Colonic mucosa (tissue), 4 donors: ENCODE measurements around the gene KLF7. TPM values are rescaled to one million over a fixed set of nuclear protein-coding genes. Genes with fewer than 3 reads are reported as not detected.
"Not testable (repeated sequence)": the region's sequence is repeated elsewhere in the genome, so short reads cannot be mapped to it uniquely, and the experiment has no call there.

Experiments used
- DNase-seq: peaks from one replicate; pipeline ENCODE4 v3.0.0-alpha.2; 2020
- H3K27ac ChIP-seq: fragments of 200-600 bp; one replicate; pipeline ENCODE4 v1.8.0; 2021
- H3K27me3 ChIP-seq: fragments of 200-600 bp; one replicate; pipeline ENCODE4 v1.8.0; 2021
- H3K36me3 ChIP-seq: fragments of 200-600 bp; one replicate; pipeline ENCODE4 v1.8.0; 2021
- H3K4me1 ChIP-seq: fragments of 200-600 bp; one replicate; pipeline ENCODE4 v1.8.0; 2021; ENCODE audit warnings: mild to moderate bottlenecking
- H3K4me3 ChIP-seq: fragments of 200-600 bp; one replicate; pipeline ENCODE4 v1.8.0; 2021
- H3K9ac ChIP-seq, 2 donors: one replicate each; pipeline ENCODE4 v1.7.0; 2013; ENCODE audit warnings: control low read depth in 2 of 2, low read depth in 2 of 2, low read length in 2 of 2
- H3K9me3 ChIP-seq: fragments of 200-600 bp; one replicate; pipeline ENCODE4 v1.8.0; 2021
- CTCF ChIP-seq: fragments of 200-600 bp; IDR thresholded peaks from one replicate; pipeline ENCODE4 v1.8.0; 2022; ENCODE audit warnings: antibody characterized with exemption, mild to moderate bottlenecking
- intact Hi-C: fragments of 100-400 bp; cut with DNase I; formaldehyde crosslinking; loops from one replicate; pipeline ENCODE4 v1.14.1; 2022
- microRNA-seq: library from miRNA; unstranded; fragments of <30 nt; microRNA quantifications from one replicate; pipeline ENCODE4, GENCODE V29; 2019
- total RNA-seq, 2 donors: library from RNA; stranded (reverse); fragmentation: NEBNext Ultra II Directional in 1 of 2; extraction: Animal tissue kit (Norgen Biotek cat#: 25700) in 1 of 2; gene quantifications; one replicate each; pipeline ENCODE4 v1.2.1, GENCODE V29; 2021
- donor health status: healthy.
- donor health status: DM: no; HTN: no; CAD: no.
- donor health status: DM: no; HTN: no; CAD: no.

The KLF7 gene
- total RNA-seq, 2 donors from 2014 or later = 4.7 to 12.9 TPM

GRCh38 chr2:207038299-207038698 lies 127.4 kb downstream of the KLF7 start:
- Histone ChIP-seq H3K27ac (no peak overlapping the region), H3K27me3 (no peaks in the 10 kb centered on the region), H3K4me3 (no peak overlapping the region), H3K9ac (no peak overlapping the region), H3K36me3 (no peaks in the 10 kb centered on the region), H3K4me1 (no peaks in the 10 kb centered on the region), H3K9me3 (no peaks in the 10 kb centered on the region)
- TF ChIP-seq CTCF = no peak
- intact Hi-C loops = no loop called here
- no peak for DNase-seq

- no peak overlapping the region for H3K9ac ChIP-seq
- no peaks in the 10 kb centered on the region for H3K36me3 ChIP-seq
- no peaks in the 10 kb centered on the region for H3K27me3 ChIP-seq
- no peak overlapping the region for H3K27ac ChIP-seq
- intact Hi-C loops = no loop called here
- no peaks in the 10 kb centered on the region for H3K9me3 ChIP-seq
- no peak for DNase-seq
- TF ChIP-seq CTCF = no peak
- H3K4me1 ChIP-seq = no peaks in the 10 kb centered on the region
- no peak overlapping the region for H3K4me3 ChIP-seq
Observed at GRCh38 chr2:207037896-207038295, 127.9 kb downstream of the KLF7 start.

- H3K36me3 ChIP-seq, DNase-seq, H3K27ac ChIP-seq, H3K9me3 ChIP-seq, H3K27me3 ChIP-seq, intact Hi-C loops, H3K9ac ChIP-seq, H3K4me3 ChIP-seq, H3K4me1 ChIP-seq: not testable (repeated sequence)
Observed at GRCh38 chr2:207037023-207037422, 128.7 kb downstream of the KLF7 start.

GRCh38 chr2:207035875-207036274 lies 129.9 kb downstream of the KLF7 start:
- Histone ChIP-seq H3K4me3 (no peak overlapping the region), H3K27ac (no peak overlapping the region), H3K9ac (no peak overlapping the region), H3K27me3 (no peaks in the 10 kb centered on the region), H3K9me3 (no peaks in the 10 kb centered on the region), H3K4me1 (no peaks in the 10 kb centered on the region), H3K36me3 (no peaks in the 10 kb centered on the region)
- no peak for TF ChIP-seq CTCF
- intact Hi-C loops = no loop called here
- no peak for DNase-seq

GRCh38 chr2:207032490-207032889 lies 133.3 kb downstream of the KLF7 start:
- H3K27me3 ChIP-seq = no peaks in the 10 kb centered on the region
- no peaks in the 10 kb centered on the region for H3K4me1 ChIP-seq
- no peaks in the 10 kb centered on the region for H3K36me3 ChIP-seq
- H3K4me3 ChIP-seq = no peak overlapping the region
- no peak for TF ChIP-seq CTCF
- H3K27ac ChIP-seq = no peak overlapping the region
- no peaks in the 10 kb centered on the region for H3K9me3 ChIP-seq
- no peak overlapping the region for H3K9ac ChIP-seq
- intact Hi-C loops = no loop called here
- no peak for DNase-seq

Small RNA genes lying within 50 kb of the gene (microRNA-seq; reads per million reads assigned to microRNA genes)
- gene MIR2355 (6.6 reads per million, percentile 6 among the genes with 10 or more reads in this experiment), gene MIR7845 (2.2 reads per million)

Other genes starting within 250 kb of the KLF7 start
- not detected for gene CPO, start 226.4 kb downstream of the KLF7 start, total RNA-seq